AG04449 (cell line): ENCODE measurements around the gene ANKFN1.

Source experiments
- CTCF ChIA-PET: fragments of 350-600 bp; formaldehyde crosslinking; extraction: SDS; loops from one replicate; lab custom pipeline; 2021; ENCODE audit warnings: antibody characterized with exemption; lab: Yijun Ruan, JAX
- POLR2A ChIA-PET: fragments of 400-600, 350-600 bp; formaldehyde crosslinking; extraction: SDS; loops from one replicate; lab custom pipeline; 2020; ENCODE audit warnings: antibody characterized with exemption, inconsistent platforms; lab: Yijun Ruan, JAX
- DNase-seq: peaks from one replicate; pipeline ENCODE4 v3.0.0-alpha.2; 2010; ENCODE audit warnings: low read depth, low spot score
- H3K4me3 ChIP-seq: 2 replicates; pipeline ENCODE4 v1.5.1; 2011; ENCODE audit warnings: low read depth, mild to moderate bottlenecking, control low read depth, low read length
- CTCF ChIP-seq: IDR thresholded peaks from one replicate; pipeline ENCODE4 v1.5.1; 2011; ENCODE audit warnings: mild to moderate bottlenecking, moderate library complexity, low read length, control low read depth, inconsistent platforms; ENCODE audit not compliant: insufficient read depth; ENCODE audit errors: missing control alignments

Gene ANKFN1

GRCh38 chr17:56150649-56151048 lies 2.6 kb upstream of the ANKFN1 start:
- TF ChIP-seq CTCF = no peak
- no peak overlapping the region for H3K4me3 ChIP-seq
- ChIA-PET CTCF (interaction anchor here (0.9 to 1.1 kb wide), 2 partner anchors 8 to 13 kb away, joined by 3 read pairs; no protein-coding TSS in a partner anchor), POLR2A (no interaction called here)
- DNase-seq = no peak

DNA sequence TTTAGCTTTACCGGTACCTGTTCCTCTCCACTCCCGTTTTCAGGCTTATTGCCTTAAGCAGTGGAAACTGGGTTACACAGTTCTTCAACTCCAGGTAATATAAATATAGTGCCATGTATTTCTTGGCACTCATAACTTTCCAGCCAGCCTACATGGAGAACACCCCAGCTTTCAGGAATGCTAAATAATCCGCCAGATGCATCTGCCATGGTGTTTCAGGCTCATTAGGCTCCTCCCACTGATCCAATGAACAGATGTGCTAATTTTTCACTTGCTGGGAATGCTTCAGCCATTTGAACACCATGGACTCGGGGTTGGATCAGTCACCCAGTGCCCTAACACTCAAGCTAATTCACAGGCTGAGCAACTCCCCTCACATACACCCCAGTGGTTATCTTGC lies 4.6 kb downstream of the ANKFN1 start:
- POLR2A ChIA-PET = no interaction called here
- CTCF ChIA-PET = interaction anchor here (1.4 kb wide), 1 partner anchor 15 kb away, joined by 4 read pairs; no protein-coding TSS in a partner anchor
- no peak for TF ChIP-seq CTCF
- DNase-seq = no peak
- no peak overlapping the region for H3K4me3 ChIP-seq

- CTCF ChIA-PET = interaction anchor here (1.3 kb wide), 1 partner anchor 8 kb away, joined by 3 read pairs; no protein-coding TSS in a partner anchor
- no peak for TF ChIP-seq CTCF
- H3K4me3 ChIP-seq = no peak overlapping the region
- POLR2A ChIA-PET = interaction anchor here (0.6 kb wide), 1 partner anchor 134 kb away, joined by 3 read pairs; no protein-coding TSS in a partner anchor
- no peak for DNase-seq
These were observed 5.1 kb downstream of the ANKFN1 start for GRCh38 chr17:56158344-56158743.

DNA sequence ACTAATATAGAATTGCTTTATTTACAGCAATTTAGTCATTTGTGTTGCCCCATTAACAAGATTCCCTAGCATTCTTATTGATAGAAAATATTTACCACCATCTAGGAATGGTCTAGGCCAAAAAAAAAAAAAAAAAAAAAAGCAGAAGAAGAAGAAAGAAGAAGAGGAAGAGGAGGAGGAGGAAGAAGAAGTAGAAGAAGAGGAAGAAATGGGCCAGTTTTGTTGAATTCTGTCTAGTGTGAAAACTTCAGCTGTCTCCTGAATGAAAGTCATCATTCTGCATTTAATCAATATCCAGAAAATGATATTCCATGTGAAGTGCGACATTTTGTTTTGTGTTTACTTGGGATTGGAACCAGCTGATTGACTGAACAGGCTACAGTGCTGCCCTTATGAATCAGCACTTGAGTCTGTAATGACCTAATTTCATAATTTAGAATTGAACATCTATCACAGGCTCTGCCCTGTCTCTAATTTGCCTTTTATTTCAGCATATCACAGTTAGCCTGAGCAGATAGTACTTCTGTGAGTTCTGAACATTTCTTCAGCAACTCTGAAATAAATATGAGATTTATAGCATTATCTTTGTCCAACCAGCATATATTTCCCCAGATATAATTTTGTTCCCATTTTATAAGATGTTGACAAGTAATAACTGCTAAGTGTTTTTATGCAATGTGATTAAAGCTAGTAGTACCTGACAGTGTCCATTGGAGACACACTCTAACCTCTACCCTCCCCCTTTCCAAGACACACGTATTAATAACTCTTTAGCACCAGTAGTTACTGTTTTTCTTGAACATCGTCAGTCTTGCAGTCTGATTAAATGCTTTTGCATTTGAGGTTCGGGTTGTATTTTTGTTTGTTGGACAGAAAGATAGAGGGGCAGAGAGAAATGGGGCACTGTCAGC lies 5.9 kb downstream of the ANKFN1 start:
- CTCF ChIA-PET = interaction anchor here (1.3 to 1.4 kb wide), 3 partner anchors 9 to 32 kb away, joined by 3 to 6 read pairs (median 3); no protein-coding TSS in a partner anchor

GRCh38 chr17:56159826-56160380 lies 6.6 kb downstream of the ANKFN1 start:
- H3K4me3 ChIP-seq = no peak overlapping the region
- ChIA-PET POLR2A (no interaction called here), CTCF (interaction anchor here (1.3 to 1.4 kb wide), 2 partner anchors 12 to 33 kb away, joined by 3 to 6 read pairs; no protein-coding TSS in a partner anchor)
- DNase-seq = no peak
- TF ChIP-seq CTCF = no peak

More for the DNA sequence above, 5.9 kb downstream of the ANKFN1 start:
- POLR2A ChIA-PET = no interaction called here
- DNase-seq = no peak
- no peak for TF ChIP-seq CTCF
- no peak overlapping the region for H3K4me3 ChIP-seq

DNA sequence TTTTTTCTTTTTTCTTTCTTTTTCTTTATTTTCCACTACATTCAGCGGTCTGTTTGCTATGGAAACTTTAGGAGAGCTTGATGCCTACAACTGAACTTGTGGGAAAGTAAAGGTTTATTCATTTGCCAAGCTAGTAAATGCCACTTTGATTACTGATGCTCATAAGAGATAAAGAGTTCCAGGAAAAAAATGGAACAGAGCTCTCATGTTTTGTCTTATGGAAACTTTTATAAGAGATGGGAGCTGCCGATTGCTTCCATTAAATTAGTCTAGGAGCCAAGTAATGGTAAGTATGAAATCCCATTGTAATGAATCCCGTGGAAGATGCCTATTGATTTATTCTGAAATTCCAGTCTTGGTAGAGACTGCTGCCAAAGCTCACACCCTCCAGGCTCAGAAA lies 7.1 kb downstream of the ANKFN1 start:
- CTCF ChIA-PET = interaction anchor here (1.3 to 1.4 kb wide), 2 partner anchors 12 to 33 kb away, joined by 3 to 6 read pairs; no protein-coding TSS in a partner anchor
- POLR2A ChIA-PET = no interaction called here
- no peak for TF ChIP-seq CTCF
- H3K4me3 ChIP-seq = no peak overlapping the region
- no peak for DNase-seq
